ENCODE measurements around the gene TTBK1.
A peak's percentile ranks its signal among the peaks of the same experiment; 100 is the strongest.
"Not testable (repeated sequence)": the region's sequence is repeated elsewhere in the genome, so short reads cannot be mapped to it uniquely, and the experiment has no call there.

Gene TTBK1

DNA sequence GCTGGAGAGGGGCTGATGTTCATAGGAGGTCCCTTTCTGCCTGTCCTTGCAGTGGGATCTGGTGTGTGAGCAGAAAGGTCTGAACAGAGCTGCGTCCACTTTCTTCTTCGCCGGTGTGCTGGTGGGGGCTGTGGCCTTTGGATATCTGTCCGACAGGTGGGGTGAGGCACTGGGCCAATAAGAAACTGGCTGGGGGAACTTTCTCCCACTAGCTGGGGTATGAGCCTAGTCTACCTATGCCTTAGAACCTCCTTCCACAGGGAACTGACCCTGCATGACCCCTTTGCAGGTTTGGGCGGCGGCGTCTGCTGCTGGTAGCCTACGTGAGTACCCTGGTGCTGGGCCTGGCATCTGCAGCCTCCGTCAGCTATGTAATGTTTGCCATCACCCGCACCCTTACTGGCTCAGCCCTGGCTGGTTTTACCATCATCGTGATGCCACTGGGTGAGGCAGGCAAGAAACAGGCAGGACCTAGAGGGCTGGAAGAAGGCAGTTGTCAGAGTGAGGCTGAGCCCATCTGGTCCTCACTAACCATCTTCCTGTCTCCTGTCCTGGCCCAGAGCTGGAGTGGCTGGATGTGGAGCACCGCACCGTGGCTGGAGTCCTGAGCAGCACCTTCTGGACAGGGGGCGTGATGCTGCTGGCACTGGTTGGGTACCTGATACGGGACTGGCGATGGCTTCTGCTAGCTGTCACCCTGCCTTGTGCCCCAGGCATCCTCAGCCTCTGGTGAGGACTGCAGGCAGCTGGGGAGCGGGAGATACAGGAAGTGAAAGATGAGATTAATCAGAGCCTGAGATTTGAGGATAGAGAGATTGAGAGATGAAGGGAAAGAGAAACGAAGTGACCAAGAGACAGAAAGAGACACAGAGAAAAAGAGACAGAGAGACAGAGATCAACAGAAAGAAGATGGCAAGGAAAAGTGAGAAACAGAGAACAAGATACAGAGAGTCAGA lies 56.3 kb downstream of the TTBK1 start:
- peaks cover 7% of the 10 kb centered on the region for H3K4me1 Mint-ChIP-seq (ENCODE audit: low read depth)
- no peak overlapping the region for H3K27ac Mint-ChIP-seq
- no peaks in the 10 kb centered on the region for H3K36me3 Mint-ChIP-seq (ENCODE audit: low read depth)
- intact Hi-C loops (cut with micrococcal nuclease): no loop called here
- no peak overlapping the region for H3K4me3 Mint-ChIP-seq
- no peaks in the 10 kb centered on the region for H3K9me3 Mint-ChIP-seq
- peaks cover 23% of the 10 kb centered on the region for H3K27me3 Mint-ChIP-seq

DNA sequence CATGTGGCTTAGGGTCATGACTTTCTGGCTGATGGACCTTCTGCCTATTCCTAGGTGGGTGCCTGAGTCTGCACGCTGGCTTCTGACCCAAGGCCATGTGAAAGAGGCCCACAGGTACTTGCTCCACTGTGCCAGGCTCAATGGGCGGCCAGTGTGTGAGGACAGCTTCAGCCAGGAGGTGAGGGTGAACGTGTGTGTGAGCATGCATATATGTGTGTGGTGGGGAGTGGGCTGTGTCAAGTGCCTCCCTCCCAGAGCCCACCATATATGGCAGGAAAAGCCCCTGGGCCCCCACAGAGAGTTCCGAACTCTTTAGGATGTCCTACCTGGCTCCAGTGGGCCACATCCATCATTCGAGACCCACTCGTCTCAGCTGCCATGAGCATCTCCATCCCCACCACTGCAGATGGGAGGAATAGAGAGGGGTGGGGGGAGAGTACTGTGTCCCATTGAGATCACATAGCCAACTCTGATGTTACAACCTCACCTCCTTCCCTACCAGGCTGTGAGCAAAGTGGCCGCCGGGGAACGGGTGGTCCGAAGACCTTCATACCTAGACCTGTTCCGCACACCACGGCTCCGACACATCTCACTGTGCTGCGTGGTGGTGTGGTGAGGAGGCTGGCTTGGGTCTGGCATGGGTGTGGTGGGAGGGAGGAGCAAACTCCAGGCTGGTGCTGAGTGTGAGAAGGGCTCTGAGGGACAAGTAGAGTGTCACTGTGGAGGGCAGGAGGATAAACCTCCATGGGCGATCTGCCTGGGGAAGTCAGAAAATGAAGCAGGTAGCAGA lies 58.0 kb downstream of the TTBK1 start:
- Mint-ChIP-seq H3K27me3 (peaks cover 23% of the 10 kb centered on the region), H3K36me3 (ENCODE audit: low read depth) (no peaks in the 10 kb centered on the region), H3K4me3 (no peak overlapping the region), H3K4me1 (ENCODE audit: low read depth) (peaks cover 7% of the 10 kb centered on the region), H3K9me3 (no peaks in the 10 kb centered on the region), H3K27ac (no peak overlapping the region)
- intact Hi-C loops (cut with micrococcal nuclease): no loop called here

DNA sequence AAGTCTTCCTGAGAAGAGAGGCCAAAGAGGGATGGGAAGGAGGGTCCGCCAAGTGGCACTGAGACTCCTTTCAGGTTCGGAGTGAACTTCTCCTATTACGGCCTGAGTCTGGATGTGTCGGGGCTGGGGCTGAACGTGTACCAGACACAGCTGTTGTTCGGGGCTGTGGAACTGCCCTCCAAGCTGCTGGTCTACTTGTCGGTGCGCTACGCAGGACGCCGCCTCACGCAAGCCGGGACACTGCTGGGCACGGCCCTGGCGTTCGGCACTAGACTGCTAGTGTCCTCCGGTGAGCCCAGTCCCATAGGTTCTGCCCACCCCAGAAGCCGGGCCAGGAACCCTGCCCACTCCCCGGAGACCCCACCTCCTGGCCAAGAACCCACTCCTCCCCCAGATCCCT lies 58.8 kb downstream of the TTBK1 start:
- Mint-ChIP-seq H3K27me3 (peaks cover 20% of the 10 kb centered on the region), H3K36me3 (ENCODE audit: low read depth) (no peaks in the 10 kb centered on the region), H3K4me1 (ENCODE audit: low read depth) (peaks cover 7% of the 10 kb centered on the region), H3K4me3 (no peak overlapping the region), H3K9me3 (no peaks in the 10 kb centered on the region), H3K27ac (no peak overlapping the region)
- intact Hi-C loops (cut with micrococcal nuclease): no loop called here

DNA sequence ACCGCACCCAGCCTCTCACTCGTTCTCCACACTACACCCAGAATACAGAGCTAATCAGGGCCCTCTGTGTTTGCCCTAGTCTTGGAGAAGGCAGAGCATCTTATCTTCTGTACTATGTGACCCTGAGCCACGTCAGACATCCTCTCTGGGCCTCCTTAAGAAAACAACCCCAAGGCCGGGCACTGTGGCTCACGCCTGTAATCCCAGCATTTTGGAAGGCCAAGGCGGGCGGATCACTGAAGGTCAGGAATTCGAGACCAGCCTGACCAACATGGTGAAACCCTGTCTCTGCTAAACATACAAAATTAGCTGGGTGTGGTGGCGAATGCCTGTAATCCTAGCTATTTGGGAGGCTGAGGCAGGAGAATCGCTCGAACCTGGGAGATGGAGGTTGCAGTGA lies 59.7 kb downstream of the TTBK1 start:
- H3K27ac Mint-ChIP-seq; H3K9me3 Mint-ChIP-seq; H3K4me1 Mint-ChIP-seq (ENCODE audit: low read depth); H3K4me3 Mint-ChIP-seq; H3K36me3 Mint-ChIP-seq (ENCODE audit: low read depth); intact Hi-C loops (cut with micrococcal nuclease): not testable (repeated sequence)
- H3K27me3 Mint-ChIP-seq: peaks cover 24% of the 10 kb centered on the region

DNA sequence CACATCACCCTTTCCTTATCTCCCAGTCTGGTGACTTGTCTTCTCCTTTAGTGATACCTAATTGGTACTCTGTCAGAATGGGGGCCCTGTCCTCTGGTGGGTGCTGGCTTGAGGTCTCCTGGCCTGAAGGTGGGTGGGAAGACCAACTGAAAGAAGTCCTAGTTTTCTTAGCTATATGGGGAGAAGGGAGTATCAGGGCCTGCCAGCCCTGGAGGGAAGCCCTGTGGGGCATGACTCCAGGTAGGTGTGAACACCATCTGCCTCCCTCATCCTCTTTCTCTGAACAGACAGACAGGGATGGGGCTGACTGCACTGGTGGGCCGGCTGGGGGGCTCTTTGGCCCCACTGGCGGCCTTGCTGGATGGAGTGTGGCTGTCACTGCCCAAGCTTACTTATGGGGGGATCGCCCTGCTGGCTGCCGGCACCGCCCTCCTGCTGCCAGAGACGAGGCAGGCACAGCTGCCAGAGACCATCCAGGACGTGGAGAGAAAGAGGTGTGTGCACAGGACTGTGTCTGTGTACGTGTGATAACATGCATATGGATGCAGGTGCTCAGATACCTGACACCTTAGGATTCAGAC lies 60.6 kb downstream of the TTBK1 start:
- Mint-ChIP-seq H3K4me3 (no peak overlapping the region), H3K9me3 (no peaks in the 10 kb centered on the region), H3K36me3 (ENCODE audit: low read depth) (no peaks in the 10 kb centered on the region), H3K27ac (no peak overlapping the region), H3K4me1 (ENCODE audit: low read depth) (peaks cover 18% of the 10 kb centered on the region), H3K27me3 (peaks cover 30% of the 10 kb centered on the region)
- intact Hi-C loops (cut with micrococcal nuclease): no loop called here

DNA sequence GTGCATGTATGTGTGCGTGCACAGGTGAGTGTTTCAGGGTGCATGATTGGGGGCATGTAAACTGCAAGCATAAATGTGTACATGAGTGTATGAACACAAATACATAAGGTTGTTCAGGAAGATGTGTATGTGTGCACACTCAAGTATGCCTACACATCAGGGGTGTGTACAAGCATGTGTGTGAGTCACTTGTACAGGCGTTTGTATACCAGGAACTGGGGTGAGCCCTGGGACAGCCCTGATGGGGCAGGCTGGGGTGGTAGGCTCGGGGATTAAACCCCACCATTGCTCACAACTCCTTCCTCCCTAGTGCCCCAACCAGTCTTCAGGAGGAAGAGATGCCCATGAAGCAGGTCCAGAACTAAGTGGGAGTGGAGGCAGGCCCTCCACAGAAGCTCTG lies 61.1 kb downstream of the TTBK1 start:
- H3K27ac Mint-ChIP-seq: no peak overlapping the region
- intact Hi-C loops (cut with micrococcal nuclease): no loop called here
- H3K36me3 Mint-ChIP-seq (ENCODE audit: low read depth): no peaks in the 10 kb centered on the region
- no peaks in the 10 kb centered on the region for H3K9me3 Mint-ChIP-seq
- peaks cover 27% of the 10 kb centered on the region for H3K27me3 Mint-ChIP-seq
- H3K4me3 Mint-ChIP-seq: no peak overlapping the region
- peaks cover 20% of the 10 kb centered on the region for H3K4me1 Mint-ChIP-seq (ENCODE audit: low read depth)

DNA sequence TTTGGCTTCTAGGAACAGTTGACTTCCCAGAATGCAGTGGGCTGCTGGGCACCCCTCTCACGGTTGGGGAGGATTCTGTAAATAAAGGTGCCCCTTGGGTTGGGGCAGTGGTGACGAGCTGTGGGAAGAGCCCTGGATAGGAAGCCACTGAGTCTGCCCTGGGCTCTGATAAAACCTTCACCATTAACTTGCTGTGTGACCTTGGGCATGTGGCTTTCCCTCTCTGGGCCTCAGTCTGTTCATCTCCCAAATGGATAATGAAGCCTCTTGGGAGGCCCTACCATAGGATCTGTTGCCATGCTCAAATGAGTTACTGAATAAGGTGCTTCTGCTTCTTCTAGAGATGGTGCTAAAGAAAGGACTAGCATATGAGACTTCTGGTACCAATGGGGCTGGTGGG lies 61.6 kb downstream of the TTBK1 start:
- H3K9me3 Mint-ChIP-seq: no peaks in the 10 kb centered on the region
- no peak overlapping the region for H3K4me3 Mint-ChIP-seq
- H3K4me1 Mint-ChIP-seq (ENCODE audit: low read depth): peaks cover 18% of the 10 kb centered on the region
- peaks cover 24% of the 10 kb centered on the region for H3K27me3 Mint-ChIP-seq
- H3K27ac Mint-ChIP-seq: no peak overlapping the region
- H3K36me3 Mint-ChIP-seq (ENCODE audit: low read depth): no peaks in the 10 kb centered on the region
- intact Hi-C loops (cut with micrococcal nuclease): no loop called here

DNA sequence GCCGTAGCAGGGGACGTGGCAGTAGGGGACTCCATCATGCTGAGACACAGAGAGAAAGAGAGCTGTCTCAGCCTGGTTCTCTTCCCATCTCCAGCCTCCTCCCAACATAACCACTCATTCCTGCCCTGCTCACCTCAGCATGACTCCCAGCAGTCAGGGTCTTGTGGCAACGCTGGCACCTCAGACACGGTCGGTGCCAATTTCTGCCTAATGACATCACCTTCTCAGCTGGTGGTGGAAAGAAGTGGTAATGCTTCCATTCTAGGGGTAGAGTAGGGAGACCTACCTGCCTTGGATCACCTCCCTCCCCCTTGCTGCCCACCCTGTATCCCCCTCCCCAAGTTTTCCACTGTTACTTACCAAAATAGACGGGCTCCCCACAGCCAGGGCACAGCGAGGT lies 62.8 kb downstream of the TTBK1 start:
- no peaks in the 10 kb centered on the region for H3K36me3 Mint-ChIP-seq (ENCODE audit: low read depth)
- H3K27ac Mint-ChIP-seq: no peak overlapping the region
- H3K27me3 Mint-ChIP-seq: peaks cover 18% of the 10 kb centered on the region
- intact Hi-C loops (cut with micrococcal nuclease): no loop called here
- peaks cover 18% of the 10 kb centered on the region for H3K4me1 Mint-ChIP-seq (ENCODE audit: low read depth)
- no peak overlapping the region for H3K4me3 Mint-ChIP-seq
- H3K9me3 Mint-ChIP-seq: no peaks in the 10 kb centered on the region

DNA sequence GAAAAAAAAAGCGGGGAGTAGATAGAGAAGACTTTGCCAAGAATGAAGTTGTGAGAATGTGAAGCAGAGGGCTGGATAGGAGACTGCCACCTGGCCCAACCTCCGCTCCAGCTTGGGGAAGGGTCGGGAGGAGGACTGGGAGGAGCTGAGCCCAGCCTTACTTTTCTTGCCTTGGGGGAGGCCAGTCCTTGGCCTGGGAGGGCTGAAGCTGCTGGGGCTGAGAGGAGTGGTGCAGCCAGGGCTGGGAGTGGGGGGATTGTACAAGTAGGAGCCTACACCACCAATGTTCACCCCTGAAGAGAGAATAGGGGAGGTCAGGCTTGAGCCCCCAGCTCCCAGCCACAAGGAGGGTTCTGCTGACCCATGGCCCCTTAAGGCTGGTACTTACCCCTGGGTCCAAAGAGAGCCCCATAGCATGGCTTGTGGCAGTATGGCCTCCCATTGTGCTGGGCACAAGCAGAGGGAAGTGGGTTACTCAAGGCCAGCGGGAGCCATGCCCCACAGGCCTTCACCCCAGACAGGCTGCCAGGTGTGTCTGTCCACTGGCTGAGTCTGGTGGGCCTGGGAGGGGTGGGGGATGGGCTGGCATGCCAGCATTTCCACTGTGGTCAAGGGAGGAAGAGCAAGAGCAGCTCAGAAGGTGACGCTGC lies 64.3 kb downstream of the TTBK1 start:
- intact Hi-C loops (cut with micrococcal nuclease): no loop called here
- Mint-ChIP-seq H3K27ac (no peak overlapping the region), H3K27me3 (peaks cover 15% of the 10 kb centered on the region), H3K4me3 (no peak overlapping the region), H3K4me1 (ENCODE audit: low read depth) (peaks cover 28% of the 10 kb centered on the region), H3K9me3 (no peaks in the 10 kb centered on the region), H3K36me3 (ENCODE audit: low read depth) (no peaks in the 10 kb centered on the region)

DNA sequence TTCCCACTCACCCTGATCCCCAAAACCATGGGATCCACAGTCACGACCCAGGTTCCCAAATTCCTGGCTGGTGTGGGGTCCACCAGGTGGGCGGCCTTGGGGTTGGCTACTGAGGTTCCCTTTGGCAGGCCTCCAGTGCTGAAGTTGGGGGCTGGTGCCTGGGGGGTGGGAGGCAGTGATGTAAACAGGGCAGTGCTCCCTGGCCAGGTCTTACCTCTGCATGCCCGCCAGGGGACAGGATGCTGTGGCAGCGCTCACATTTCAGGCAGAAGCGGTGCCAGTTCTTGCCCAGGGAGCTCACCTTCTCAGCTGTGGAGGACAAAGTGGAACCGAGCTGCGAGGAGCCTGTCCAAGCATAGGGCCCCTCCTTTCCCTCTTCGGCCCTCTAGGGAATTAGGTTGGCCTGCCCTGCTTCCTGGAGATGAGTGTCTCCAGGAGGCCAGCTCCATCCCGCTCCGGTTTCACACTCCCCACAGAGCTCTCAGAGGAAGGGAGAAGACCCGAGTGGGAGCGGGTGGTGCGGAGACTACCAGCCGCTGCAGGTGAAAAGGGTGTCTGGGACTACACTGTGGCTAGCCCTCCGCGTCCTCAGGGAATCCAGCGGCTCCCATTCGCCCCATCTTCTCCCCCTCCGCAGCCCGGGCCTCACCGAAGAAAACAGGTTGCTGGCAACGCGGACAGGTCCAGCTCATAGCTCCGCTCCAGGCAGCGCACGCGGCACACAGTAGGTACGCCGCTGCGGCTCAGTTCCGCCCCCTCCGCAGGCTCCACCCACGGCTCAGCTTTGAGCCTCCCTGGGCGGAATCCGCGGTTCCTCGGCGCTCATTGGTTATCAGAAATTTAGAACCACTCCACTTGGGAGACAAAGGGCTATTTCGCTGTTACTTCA lies 65.1 kb downstream of the TTBK1 start, which contains the start of gene CRIP3:
CRIP3 (minus strand) TSS at position 726 of the 889 bp plus-strand sequence; CDS start at position 692, 34 bp downstream.
- Mint-ChIP-seq H3K36me3 (ENCODE audit: low read depth) (no peaks in the 10 kb centered on the region), H3K4me3 (peak within 1 kb of the TSS; percentile 69), H3K27ac (no peak within 1 kb of the TSS), H3K9me3 (no peaks in the 10 kb centered on the region), H3K4me1 (ENCODE audit: low read depth) (peaks cover 36% of the 10 kb centered on the region), H3K27me3 (peaks cover 15% of the 10 kb centered on the region)
- intact Hi-C loops (cut with micrococcal nuclease): no loop called here

DNA sequence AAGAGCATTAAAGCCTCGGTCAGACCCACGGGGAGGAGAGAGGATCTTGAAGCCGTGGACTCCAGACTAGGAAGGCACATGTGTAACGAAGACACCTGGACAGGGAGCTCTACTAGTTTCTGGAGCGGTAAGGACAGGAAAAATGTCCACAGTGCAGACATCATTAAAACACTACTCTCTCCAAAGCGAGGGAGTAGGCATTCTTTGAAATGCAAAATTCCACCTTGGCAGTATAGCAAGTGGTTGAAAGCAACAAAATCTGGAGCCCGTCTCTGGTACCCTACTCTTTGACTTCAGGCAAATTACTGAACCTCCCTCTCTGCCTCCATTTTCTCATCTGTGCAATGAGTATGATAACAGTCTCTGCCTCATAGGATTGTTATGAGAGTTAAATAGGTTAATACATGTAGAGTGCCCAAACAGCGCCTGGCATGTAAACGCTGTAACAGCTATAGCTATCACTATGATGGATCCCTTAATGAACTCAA lies 65.8 kb downstream of the TTBK1 start:
- Mint-ChIP-seq H3K27me3 (peaks cover 15% of the 10 kb centered on the region), H3K4me1 (ENCODE audit: low read depth) (peaks cover 40% of the 10 kb centered on the region), H3K9me3 (no peaks in the 10 kb centered on the region), H3K36me3 (ENCODE audit: low read depth) (no peaks in the 10 kb centered on the region), H3K27ac (no peak overlapping the region), H3K4me3 (peak overlapping the region; percentile 69)
- intact Hi-C loops (cut with micrococcal nuclease): no loop called here

DNA sequence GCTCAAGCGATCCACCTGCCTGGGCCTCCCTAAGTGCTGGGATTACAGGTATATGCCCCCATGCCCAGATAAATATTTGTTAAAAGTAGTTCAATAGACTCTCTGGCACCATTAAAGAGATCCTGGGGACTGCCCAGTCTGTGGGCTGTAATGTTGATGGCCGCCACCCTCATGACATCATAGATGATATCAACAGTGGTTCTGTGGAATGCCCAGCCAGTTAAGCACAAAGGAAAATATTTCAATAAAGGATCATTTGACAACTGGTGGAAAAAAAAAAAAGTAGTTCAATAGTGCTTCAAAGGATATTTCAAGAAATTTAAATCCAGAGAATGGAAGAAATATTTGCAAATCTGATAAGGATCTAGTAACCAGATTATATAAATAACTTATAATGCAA lies 66.9 kb downstream of the TTBK1 start:
- Mint-ChIP-seq H3K4me3 (no peak overlapping the region), H3K9me3 (no peaks in the 10 kb centered on the region), H3K4me1 (ENCODE audit: low read depth) (peaks cover 43% of the 10 kb centered on the region), H3K36me3 (ENCODE audit: low read depth) (no peaks in the 10 kb centered on the region), H3K27me3 (peaks cover 15% of the 10 kb centered on the region), H3K27ac (no peak overlapping the region)
- intact Hi-C loops (cut with micrococcal nuclease): no loop called here

DNA sequence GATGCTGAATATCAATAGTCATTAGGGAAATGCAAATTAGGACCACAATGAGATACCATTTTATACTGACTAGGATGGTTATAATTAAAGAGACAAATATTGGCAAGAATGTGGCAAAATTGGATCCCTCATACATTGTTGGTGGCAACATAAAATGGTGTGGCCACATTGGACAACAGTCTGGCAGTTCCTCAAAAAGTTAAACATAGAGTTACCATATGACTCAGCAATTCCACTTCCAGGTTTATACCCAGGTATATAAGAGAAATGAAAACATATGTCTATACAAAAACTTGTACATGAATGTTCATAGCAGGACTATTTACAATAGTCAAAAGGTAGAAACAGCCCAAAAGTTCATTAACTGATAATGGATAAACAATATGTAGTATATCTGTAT lies 67.3 kb downstream of the TTBK1 start:
- no peak overlapping the region for H3K4me3 Mint-ChIP-seq
- no peak overlapping the region for H3K27ac Mint-ChIP-seq
- intact Hi-C loops (cut with micrococcal nuclease): no loop called here
- H3K36me3 Mint-ChIP-seq (ENCODE audit: low read depth): no peaks in the 10 kb centered on the region
- no peaks in the 10 kb centered on the region for H3K9me3 Mint-ChIP-seq
- peaks cover 15% of the 10 kb centered on the region for H3K27me3 Mint-ChIP-seq
- peaks cover 43% of the 10 kb centered on the region for H3K4me1 Mint-ChIP-seq (ENCODE audit: low read depth)

All from dendritic cell treated with granulocyte-macrophage colony-stimulating factor and Interleukin-4, amounts not matched to agents 40 ng/mL and 50 ng/mL, for 4 days (primary cell).